Brain microvascular endothelial cell (primary cell): ENCODE results near the gene CDCA8.

Experiments used
- DNase-seq: peaks from one replicate; pipeline ENCODE4 v3.0.0-alpha.2; 2020
- H3K27ac ChIP-seq: fragments of 250-450 bp; sonication (Bioruptor Pico); 2 replicates; pipeline ENCODE4 v1.5.1; 2020; ENCODE audit warnings: mild to moderate bottlenecking, moderate library complexity
- H3K27me3 ChIP-seq: fragments of 250-450 bp; sonication (Bioruptor Pico); replicated peaks from 2 replicates; pipeline ENCODE4 v1.5.1; 2020; ENCODE audit warnings: mild to moderate bottlenecking
- H3K36me3 ChIP-seq: fragments of 250-450 bp; sonication (Bioruptor Pico); replicated peaks from 2 replicates; pipeline ENCODE4 v1.5.1; 2020; ENCODE audit warnings: mild to moderate bottlenecking
- H3K4me3 ChIP-seq: 2 replicates; pipeline ENCODE4 v1.5.1; 2011; ENCODE audit warnings: low read depth, mild to moderate bottlenecking, control low read depth, low read length, moderate library complexity
- CTCF ChIP-seq: IDR thresholded peaks from 2 replicates; pipeline ENCODE4 v1.5.1; 2011; ENCODE audit warnings: low read depth, mild to moderate bottlenecking, moderate library complexity, low read length, control low read depth, inconsistent platforms; ENCODE audit errors: missing control alignments
- in situ Hi-C: cut with HindIII; loops from 2 replicates; pipeline ENCODE4 v1.10.0; 2017; ENCODE audit warnings: low sequenced_read_pairs, low pct_ligation_motif_present

CDCA8 gene

GRCh38 chr1:37697737-37698136 is 5.4 kb downstream of the CDCA8 start:
- no peak overlapping the region for H3K27ac ChIP-seq
- in situ Hi-C loops = no loop called here
- H3K4me3 ChIP-seq = no peak overlapping the region
- DNase-seq = no peak
- TF ChIP-seq CTCF = no peak
- peaks cover 10% of the 10 kb centered on the region for H3K36me3 ChIP-seq
- no peaks in the 10 kb centered on the region for H3K27me3 ChIP-seq

- peaks cover 10% of the 10 kb centered on the region for H3K36me3 ChIP-seq
- H3K27ac ChIP-seq = no peak overlapping the region
- no peak overlapping the region for H3K4me3 ChIP-seq
- H3K27me3 ChIP-seq = no peaks in the 10 kb centered on the region
- in situ Hi-C loops = no loop called here
- no peak for DNase-seq
- TF ChIP-seq CTCF = no peak
These were observed 6.8 kb downstream of the CDCA8 start for GRCh38 chr1:37699147-37699546.

- Histone ChIP-seq H3K4me3 (no peak overlapping the region), H3K27ac (no peak overlapping the region), H3K27me3 (no peaks in the 10 kb centered on the region), H3K36me3 (peaks cover 10% of the 10 kb centered on the region)
- in situ Hi-C loops = no loop called here
- TF ChIP-seq CTCF = no peak
- DNase-seq = no peak
These were observed 8.7 kb downstream of the CDCA8 start for GRCh38 chr1:37701051-37701450.

GRCh38 chr1:37703061-37703460 is 10.7 kb downstream of the CDCA8 start:
- Histone ChIP-seq H3K4me3 (no peak overlapping the region), H3K27me3 (no peaks in the 10 kb centered on the region), H3K27ac (no peak overlapping the region), H3K36me3 (peaks cover 19% of the 10 kb centered on the region)
- no peak for DNase-seq
- in situ Hi-C loops = no loop called here
- no peak for TF ChIP-seq CTCF

- TF ChIP-seq CTCF = no peak
- Histone ChIP-seq H3K4me3 (no peak overlapping the region), H3K27me3 (no peaks in the 10 kb centered on the region), H3K27ac (no peak overlapping the region), H3K36me3 (peaks cover 15% of the 10 kb centered on the region)
- no peak for DNase-seq
- in situ Hi-C loops = no loop called here
These were observed 12.7 kb downstream of the CDCA8 start for GRCh38 chr1:37704966-37705365.

GRCh38 chr1:37705399-37705798 is 13.1 kb downstream of the CDCA8 start:
- H3K36me3 ChIP-seq = peaks cover 15% of the 10 kb centered on the region
- H3K4me3 ChIP-seq = no peak overlapping the region
- in situ Hi-C loops = no loop called here
- no peaks in the 10 kb centered on the region for H3K27me3 ChIP-seq
- DNase-seq = no peak
- no peak for TF ChIP-seq CTCF
- no peak overlapping the region for H3K27ac ChIP-seq
